ENCODE results near the gene AGBL4.

- TF ChIP-seq POLR2AphosphoS5 (IDR thresholded peaks at IDR 0.05; ENCODE audit: low read depth, low read length) (no peak), POLR2A (IDR thresholded peaks at IDR 0.05; ENCODE audit: low read depth, low read length) (no peak), POU2F2 (IDR thresholded peaks at IDR 0.05; ENCODE audit: low read depth, low read length) (no peak), TAF1 (IDR thresholded peaks at IDR 0.05; ENCODE audit: low read depth, low read length) (no peak), SPI1 (IDR thresholded peaks at IDR 0.05; ENCODE audit: low read depth, low read length) (no peak), PAX5 (IDR thresholded peaks at IDR 0.05; ENCODE audit: insufficient read depth, low read length, severe bottlenecking) (no peak)
Observed at GRCh38 chr1:49817681-49818080, 206.1 kb downstream of the AGBL4 start.
